Measurements from ENCODE around the gene ABHD2. TPM values are rescaled to one million over a fixed set of nuclear protein-coding genes. Genes with fewer than 3 reads are reported as not detected.
"Not testable (repeated sequence)": the region's sequence is repeated elsewhere in the genome, so short reads cannot be mapped to it uniquely, and the experiment has no call there.

Gene ABHD2
- polyA plus RNA-seq, 1 donor = 34.5 TPM

GRCh38 chr15:89119489-89120478 lies 31.5 kb downstream of the ABHD2 start:
- no peak for DNase-seq

- DNase-seq = not testable (repeated sequence)
Observed at GRCh38 chr15:89120479-89121000, 32.3 kb downstream of the ABHD2 start.

GRCh38 chr15:89121414-89121813 lies 33.2 kb downstream of the ABHD2 start:
- no peak for DNase-seq

- DNase-seq = no peak
Observed at GRCh38 chr15:89122505-89123180, 34.4 kb downstream of the ABHD2 start.

GRCh38 chr15:89123181-89123525 lies 34.9 kb downstream of the ABHD2 start:
- DNase-seq = no peak

GRCh38 chr15:89125088-89125826 lies 37.0 kb downstream of the ABHD2 start:
- no peak for DNase-seq

GRCh38 chr15:89126009-89126408 lies 37.8 kb downstream of the ABHD2 start:
- DNase-seq = no peak

- DNase-seq = no peak
Observed at GRCh38 chr15:89127054-89127702, 38.9 kb downstream of the ABHD2 start.

GRCh38 chr15:89128320-89129122 lies 40.3 kb downstream of the ABHD2 start:
- no peak for DNase-seq

GRCh38 chr15:89129123-89129815 lies 41.0 kb downstream of the ABHD2 start:
- no peak for DNase-seq

GRCh38 chr15:89129816-89130134 lies 41.5 kb downstream of the ABHD2 start:
- no peak for DNase-seq

GRCh38 chr15:89130201-89130600 lies 41.9 kb downstream of the ABHD2 start:
- DNase-seq = no peak

- DNase-seq = no peak
Observed at GRCh38 chr15:89131731-89132130, 43.5 kb downstream of the ABHD2 start.

GRCh38 chr15:89132611-89133507 lies 44.6 kb downstream of the ABHD2 start:
- no peak for DNase-seq

GRCh38 chr15:89135387-89136077 lies 47.3 kb downstream of the ABHD2 start:
- DNase-seq = not testable (repeated sequence)

GRCh38 chr15:89136078-89136806 lies 48.0 kb downstream of the ABHD2 start:
- no peak for DNase-seq

- DNase-seq = no peak
Observed at GRCh38 chr15:89136818-89137772, 48.8 kb downstream of the ABHD2 start.

All from left kidney (tissue), 2 donors.